Suprapubic skin (tissue), 3 donors: ENCODE results near the gene EML4.

Source experiments
- CTCF ChIP-seq, 2 donors: fragments of 200-600 bp in 1 of 2; fragments of 450-650 bp in 1 of 2; sonication (generic) in 1 of 2; IDR thresholded peaks; one replicate each; pipeline ENCODE4 v1.5.1; 2016 to 2019; ENCODE audit warnings: antibody characterized with exemption in 2 of 2, mild to moderate bottlenecking in 1 of 2, moderate library complexity in 1 of 2
- POLR2A ChIP-seq, 2 donors: fragments of 450-650 bp; IDR thresholded peaks; one replicate each; pipeline ENCODE4 v1.6.1; 2017; ENCODE audit warnings: antibody characterized with exemption in 2 of 2, mild to moderate bottlenecking in 2 of 2, moderate library complexity in 2 of 2

GRCh38 chr2:42298132-42298531 is 129.0 kb downstream of the EML4 start:
- no peak for TF ChIP-seq POLR2A (IDR thresholded peaks at IDR 0.05)
- TF ChIP-seq CTCF (IDR thresholded peaks at IDR 0.05): no peak
